GM12874 (cell line): Measurements from ENCODE around the gene DMRTC1B.
"Not testable (repeated sequence)": the region's sequence is repeated elsewhere in the genome, so short reads cannot be mapped to it uniquely, and the experiment has no call there.

Source experiments
- CTCF ChIP-seq: IDR thresholded peaks from 2 replicates; pipeline ENCODE4 v1.5.1; 2011; ENCODE audit warnings: low read depth, mild to moderate bottlenecking, control low read depth, low read length, moderate library complexity; ENCODE audit not compliant: insufficient read depth

DMRTC1B gene, protein sequence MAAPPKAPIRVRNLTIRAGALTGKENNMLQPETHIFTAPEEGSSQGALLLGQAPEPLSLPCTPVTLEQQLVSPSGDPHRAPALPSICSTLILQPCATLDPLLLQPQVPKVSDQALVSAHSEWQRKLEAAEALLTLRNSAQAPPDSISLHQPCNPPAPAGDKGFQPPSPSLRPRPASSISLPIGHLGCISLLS

GRCh38 chrX:72776653-72777466, at the start of gene DMRTC1B:
Gene DMRTC1B, plus strand, starts transcription at chrX:72776890. Its CDS starts 68,246 bp downstream, at chrX:72845136.
- TF ChIP-seq CTCF = not testable (repeated sequence)

DNA sequence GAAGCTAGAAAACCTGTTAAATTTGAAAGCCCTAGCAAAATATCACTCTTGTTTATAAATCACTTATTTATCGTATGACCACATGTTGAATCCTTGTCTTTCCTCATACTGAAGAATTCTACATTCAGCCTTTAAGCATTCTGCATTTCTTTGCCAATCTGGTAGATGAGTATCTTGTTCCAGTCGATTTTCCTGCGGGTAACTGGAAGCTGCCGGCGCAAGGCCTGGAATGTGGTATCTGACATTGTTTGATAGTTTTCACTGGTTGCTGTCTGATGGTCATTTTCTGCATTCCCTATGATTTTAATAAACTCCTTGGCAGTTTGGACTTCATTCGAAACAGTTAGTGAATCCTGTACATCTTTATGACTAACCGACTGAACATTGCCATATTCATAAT, 48.8 kb upstream of the DMRTC1B start:
- no peak for TF ChIP-seq CTCF

DNA sequence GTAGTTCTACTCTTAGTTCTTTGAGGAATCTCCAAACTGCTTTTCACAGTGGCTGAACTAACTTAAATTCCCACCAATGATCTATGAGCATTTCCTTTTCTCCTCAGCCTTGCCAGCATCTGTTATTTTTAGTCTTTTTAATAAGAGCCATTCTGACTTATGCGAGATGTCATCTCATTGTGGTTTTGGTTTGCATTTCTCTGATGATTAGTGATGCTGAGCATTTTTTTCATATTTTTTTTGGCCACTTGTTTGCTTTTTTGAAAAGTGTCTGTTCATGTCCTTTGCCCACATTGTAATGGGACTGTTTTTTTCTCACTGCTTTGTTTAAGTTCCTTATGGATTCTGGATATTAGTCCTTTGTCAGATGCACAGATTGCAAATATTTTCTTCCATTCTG, 41.1 kb upstream of the DMRTC1B start:
- TF ChIP-seq CTCF = no peak

- not testable (repeated sequence) for TF ChIP-seq CTCF
These were observed 5.9 kb downstream of the DMRTC1B start, which contains the start of gene FAM236B for GRCh38 chrX:72782560-72782959. Gene FAM236B, minus strand, starts transcription at chrX:72782660. Its CDS starts 100 bp downstream, at chrX:72782560.

DNA sequence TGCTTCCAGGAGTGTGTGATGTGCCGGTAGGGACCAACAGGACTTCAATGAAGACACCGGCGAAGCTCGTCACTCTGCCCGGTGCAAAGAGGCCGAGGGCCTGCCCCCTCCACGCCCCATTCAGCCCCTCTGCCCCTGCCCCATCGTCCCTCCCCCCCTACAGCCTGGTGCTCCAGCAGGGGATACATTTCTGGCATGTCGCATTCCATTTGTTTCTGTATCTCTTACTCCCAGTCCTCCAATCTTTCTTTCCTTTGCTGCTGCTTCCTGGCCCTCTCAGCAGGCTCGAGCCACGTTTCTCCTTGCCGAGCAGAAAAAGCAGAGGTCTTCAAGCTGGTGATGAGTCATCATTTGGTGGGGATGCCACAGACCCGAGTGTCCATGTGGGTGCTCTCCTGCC, 31.4 kb downstream of the DMRTC1B start, which contains the start of gene FAM236D:
Gene FAM236D (minus strand): TSS at position 101 of the 400 bp plus-strand sequence. CDS start 100 bp downstream, at position 1.
- TF ChIP-seq CTCF = not testable (repeated sequence)
